Right forelimb (tissue), 1 donor: ENCODE data around the gene DTD1.

Experiments used
- DNase-seq: peaks from one replicate; pipeline ENCODE4 v3.0.0-alpha.2; 2018

Gene DTD1

GRCh38 chr20:18805881-18806280, 218.0 kb downstream of the DTD1 start:
- DNase-seq, result no peak

DNA sequence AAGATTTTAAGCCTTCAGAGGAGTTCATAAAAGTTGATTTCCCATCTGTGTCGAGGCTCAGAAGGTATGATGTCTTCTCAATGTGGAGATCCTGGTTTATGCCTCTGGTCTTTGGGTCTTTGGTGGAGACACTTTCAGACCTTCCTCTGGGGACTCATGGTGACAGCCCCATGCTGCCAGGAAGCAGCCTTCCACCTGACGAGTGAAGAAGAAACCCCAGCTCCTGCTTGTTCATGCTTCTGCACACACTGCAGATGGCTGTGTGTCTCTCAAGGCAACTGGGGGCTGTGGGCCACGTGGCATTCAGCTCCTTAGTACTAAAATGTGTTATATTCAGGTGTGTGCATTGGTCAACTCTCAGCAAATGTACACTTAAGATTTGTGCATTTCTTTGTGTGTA, 220.9 kb downstream of the DTD1 start:
- DNase-seq, result no peak

DNA sequence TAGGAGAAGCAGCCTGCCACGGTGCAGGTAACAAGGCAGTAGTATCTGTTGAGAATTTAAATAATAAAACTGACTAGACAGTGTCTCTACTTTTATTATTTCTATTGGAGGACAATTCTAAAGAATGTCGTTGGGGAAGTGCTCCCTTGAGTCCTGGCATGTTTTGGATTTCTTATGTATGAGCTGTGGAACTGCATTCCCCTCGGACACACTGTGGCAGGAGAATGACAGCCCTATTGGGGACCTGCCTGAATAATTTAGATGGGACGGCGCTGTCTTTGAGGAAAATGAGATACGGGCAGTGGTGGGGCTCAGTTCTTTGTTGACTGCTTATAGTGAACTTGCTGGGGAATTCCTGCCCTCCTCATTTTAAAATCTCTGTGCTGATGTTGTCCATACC, 223.3 kb downstream of the DTD1 start:
- no peak for DNase-seq

DNA sequence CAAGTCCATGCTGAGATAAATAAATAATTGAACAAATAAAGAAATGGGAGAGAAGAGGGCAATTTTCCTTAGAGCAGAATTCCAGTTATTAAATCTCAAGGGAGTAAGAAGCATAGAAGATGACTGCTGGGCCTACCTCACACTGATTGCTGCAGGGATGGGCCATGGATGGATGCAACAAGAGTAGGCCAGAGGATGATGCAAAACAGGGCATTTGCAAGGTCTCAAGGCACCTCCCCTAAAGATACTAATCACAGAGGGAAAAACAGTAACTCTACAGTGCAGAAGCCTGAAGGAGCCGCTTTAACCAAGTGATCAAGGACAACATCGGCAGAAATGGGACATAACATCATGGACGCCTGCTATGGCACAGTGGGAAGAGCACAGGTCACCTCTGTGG, 224.1 kb downstream of the DTD1 start:
- no peak for DNase-seq

- DNase-seq, result no peak
Observed at GRCh38 chr20:18813483-18813882, 225.6 kb downstream of the DTD1 start, which contains the start of gene SCP2D1. SCP2D1 (plus strand) TSS chr20:18813783; CDS start chr20:18813816, 33 bp downstream.

- no peak for DNase-seq
Observed at GRCh38 chr20:18815194-18815942, 227.5 kb downstream of the DTD1 start.
